PC-3 (cell line): ENCODE data around the gene FAM53B. TPM values are rescaled to one million over a fixed set of nuclear protein-coding genes. Genes with fewer than 3 reads are reported as not detected.

Experiments used
- ATAC-seq: fragments of 200-7000 bp; cut with Tn5 transposase; 2 replicates; pipeline ENCODE4 v1.9.1; 2020; ENCODE audit warnings: mild to moderate bottlenecking, moderate library complexity
- BruUV-seq: library from RNA; stranded (reverse); fragments of 400-500 nt; replicated peaks from 2 replicates; lab custom pipeline; 2021; lab: Mats Ljungman, UMichigan
- CTCF ChIA-PET: fragments of 300-600 bp; sonication (Branson Sonifier 250); formaldehyde crosslinking; loops from one replicate; lab custom pipeline; 2022; ENCODE audit warnings: antibody characterized with exemption; lab: Charles Lee
- POLR2A ChIA-PET: fragments of 300-600 bp; sonication (Branson Sonifier 250); formaldehyde crosslinking; loops from one replicate; lab custom pipeline; 2022; ENCODE audit warnings: antibody characterized with exemption; ENCODE audit not compliant: unreplicated experiment; lab: Charles Lee
- DNase-seq: peaks from one replicate; pipeline ENCODE4 v3.0.0-alpha.2; 2015
- H2AFZ ChIP-seq: fragments of 300-600 bp; sonication (generic); 2 replicates; pipeline ENCODE4 v1.6.0; 2016; ENCODE audit warnings: antibody characterized with exemption, low read length
- H3F3A ChIP-seq: fragments of 300-600 bp; sonication (generic); one replicate; pipeline ENCODE4 v1.6.0; 2017; ENCODE audit warnings: antibody characterized with exemption, low read length, control low read depth, mild to moderate bottlenecking; ENCODE audit not compliant: unreplicated experiment
- H3K27ac ChIP-seq: fragments of 300-600 bp; sonication (generic); 2 replicates; pipeline ENCODE4 v1.5.1; 2016; ENCODE audit warnings: mild to moderate bottlenecking, low read length
- H3K27me3 ChIP-seq: fragments of 300-600 bp; sonication (generic); 2 replicates; pipeline ENCODE4 v1.6.1; 2016; ENCODE audit warnings: low read length, mixed read lengths
- H3K36me3 ChIP-seq: fragments of 300-600 bp; sonication (generic); 2 replicates; pipeline ENCODE4 v1.6.1; 2016; ENCODE audit warnings: low read depth, mixed run types, low read length, mixed read lengths
- H3K4me1 ChIP-seq: fragments of 300-600 bp; sonication (generic); 2 replicates; pipeline ENCODE4 v1.5.1; 2016; ENCODE audit warnings: low read length; ENCODE audit not compliant: insufficient read depth
- H3K4me2 ChIP-seq: fragments of 300-600 bp; sonication (generic); 2 replicates; pipeline ENCODE4 v1.6.0; 2016; ENCODE audit warnings: low read length
- H3K4me3 ChIP-seq: fragments of 300-600 bp; sonication (generic); 2 replicates; pipeline ENCODE4 v1.5.1; 2016; ENCODE audit warnings: mild to moderate bottlenecking, low read length, mixed read lengths
- H3K79me2 ChIP-seq: fragments of 300-600 bp; sonication (generic); 2 replicates; pipeline ENCODE4 v1.6.1; 2017; ENCODE audit warnings: low read length, mixed read lengths
- H3K9ac ChIP-seq: fragments of 300-600 bp; sonication (generic); 2 replicates; pipeline ENCODE4 v1.6.0; 2016; ENCODE audit warnings: mild to moderate bottlenecking, low read length
- H3K9me2 ChIP-seq: fragments of 300-600 bp; sonication (generic); replicated peaks from 2 replicates; pipeline ENCODE4 v1.6.1; 2016; ENCODE audit warnings: mixed run types, low read length, mixed read lengths
- H3K9me3 ChIP-seq: fragments of 300-600 bp; sonication (generic); 2 replicates; pipeline ENCODE4 v1.6.1; 2016; ENCODE audit warnings: low read length, mixed read lengths
- H4K20me1 ChIP-seq: fragments of 300-600 bp; sonication (generic); 2 replicates; pipeline ENCODE4 v1.6.1; 2016; ENCODE audit warnings: low read length, mixed read lengths
- CTCF ChIP-seq: fragments of 300-600 bp; sonication (generic); conservative IDR thresholded peaks from 2 replicates; pipeline ENCODE4 v1.5.1; 2017; ENCODE audit warnings: antibody characterized with exemption, low read depth, mild to moderate bottlenecking, low read length
- EZH2 ChIP-seq: fragments of 300-600 bp; sonication (generic); IDR thresholded peaks from one replicate; pipeline ENCODE4 v1.6.1; 2017; ENCODE audit warnings: antibody characterized with exemption, mild to moderate bottlenecking, low read length; ENCODE audit not compliant: unreplicated experiment
- EZH2phosphoT487 ChIP-seq: fragments of 300-600 bp; sonication (generic); IDR thresholded peaks from 2 replicates; pipeline ENCODE4 v1.6.1; 2018; ENCODE audit warnings: mild to moderate bottlenecking, antibody characterized with exemption, low read length, borderline replicate concordance
- intact Hi-C: fragments of 100-400 bp; cut with micrococcal nuclease; formaldehyde crosslinking; loops from 2 replicates; pipeline ENCODE4 v1.9.0; 2023
- total RNA-seq: library from RNA; depleted of rRNA; stranded (reverse); fragments of >200 nt; gene quantifications from 2 replicates; pipeline ENCODE4 v1.2.3, GENCODE V29; 2014

Gene FAM53B
- total RNA-seq, 1 experiment from 2014 or later, result 19.4 TPM

GRCh38 chr10:124733571-124734245 is 10.5 kb downstream of the FAM53B start:
- ATAC-seq (no peak), DNase-seq (no peak)
- BruUV-seq, result no TSS peak
- ChIA-PET CTCF (no interaction called here), POLR2A (no interaction called here)
- H3F3A ChIP-seq, result no peaks in the 10 kb centered on the region
- H3K36me3 ChIP-seq, result no peaks in the 10 kb centered on the region
- TF ChIP-seq CTCF, result no peak
- no peak for TF ChIP-seq EZH2
- TF ChIP-seq EZH2phosphoT487, result no peak
- peaks cover 38% of the 10 kb centered on the region for H3K79me2 ChIP-seq
- H2AFZ ChIP-seq, result no peak overlapping the region
- no peaks in the 10 kb centered on the region for H3K27me3 ChIP-seq
- no peaks in the 10 kb centered on the region for H4K20me1 ChIP-seq
- H3K9me2 ChIP-seq, result no peaks in the 10 kb centered on the region
- no peak overlapping the region for H3K4me2 ChIP-seq
- peaks cover 11% of the 10 kb centered on the region for H3K4me1 ChIP-seq
- no peak overlapping the region for H3K9ac ChIP-seq
- intact Hi-C loops, result no loop called here
- no peak overlapping the region for H3K27ac ChIP-seq
- no peak overlapping the region for H3K4me3 ChIP-seq
- H3K9me3 ChIP-seq, result no peaks in the 10 kb centered on the region

- Histone ChIP-seq H3K4me3 (no peak overlapping the region), H4K20me1 (no peaks in the 10 kb centered on the region), H3K9me2 (no peaks in the 10 kb centered on the region), H3K4me1 (peaks cover 11% of the 10 kb centered on the region), H3K27me3 (no peaks in the 10 kb centered on the region), H3K79me2 (peaks cover 32% of the 10 kb centered on the region), H3K36me3 (no peaks in the 10 kb centered on the region), H3K9me3 (no peaks in the 10 kb centered on the region), H3K27ac (no peak overlapping the region), H3F3A (no peaks in the 10 kb centered on the region), H2AFZ (no peak overlapping the region), H3K4me2 (no peak overlapping the region), H3K9ac (no peak overlapping the region)
- intact Hi-C loops, result no loop called here
- DNase-seq (no peak), ATAC-seq (no peak)
- no TSS peak for BruUV-seq
- TF ChIP-seq EZH2 (no peak), CTCF (no peak), EZH2phosphoT487 (no peak)
- CTCF ChIA-PET, result no interaction called here
- POLR2A ChIA-PET, result no interaction called here
These were observed 11.1 kb downstream of the FAM53B start for GRCh38 chr10:124732931-124733570.

GRCh38 chr10:124731551-124731950 is 12.6 kb downstream of the FAM53B start:
- ChIA-PET CTCF (no interaction called here), POLR2A (no interaction called here)
- TF ChIP-seq EZH2, result no peak
- no peak for TF ChIP-seq EZH2phosphoT487
- no peak for TF ChIP-seq CTCF
- no peak overlapping the region for H2AFZ ChIP-seq
- H3K4me3 ChIP-seq, result no peak overlapping the region
- BruUV-seq, result no TSS peak
- H3K27me3 ChIP-seq, result no peaks in the 10 kb centered on the region
- no peak overlapping the region for H3K27ac ChIP-seq
- H3K9me2 ChIP-seq, result no peaks in the 10 kb centered on the region
- no peaks in the 10 kb centered on the region for H3K36me3 ChIP-seq
- no peaks in the 10 kb centered on the region for H3F3A ChIP-seq
- H3K79me2 ChIP-seq, result peaks cover 17% of the 10 kb centered on the region
- no peak overlapping the region for H3K9ac ChIP-seq
- no peaks in the 10 kb centered on the region for H4K20me1 ChIP-seq
- no peak overlapping the region for H3K4me2 ChIP-seq
- intact Hi-C loops, result no loop called here
- DNase-seq, result no peak
- H3K9me3 ChIP-seq, result no peaks in the 10 kb centered on the region
- H3K4me1 ChIP-seq, result peaks cover under 1% of the 10 kb centered on the region
- ATAC-seq, result no peak
